Stimulated activated CD8-positive, alpha-beta memory T cell treated with anti-CD3 and anti-CD28 coated beads, Interleukin-4, amount 100 ng/mL, for 4 hours (primary cell): ENCODE results near the gene TRAPPC1.
"Not testable (repeated sequence)": the region's sequence is repeated elsewhere in the genome, so short reads cannot be mapped to it uniquely, and the experiment has no call there.

ENCODE experiments used
- DNase-seq, 2 donors: peaks; one replicate each; pipeline ENCODE4 v3.0.0-alpha.2; 2020; ENCODE audit warnings: low read depth in 2 of 2, low spot score in 1 of 2

TRAPPC1 gene, protein sequence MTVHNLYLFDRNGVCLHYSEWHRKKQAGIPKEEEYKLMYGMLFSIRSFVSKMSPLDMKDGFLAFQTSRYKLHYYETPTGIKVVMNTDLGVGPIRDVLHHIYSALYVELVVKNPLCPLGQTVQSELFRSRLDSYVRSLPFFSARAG

DNA sequence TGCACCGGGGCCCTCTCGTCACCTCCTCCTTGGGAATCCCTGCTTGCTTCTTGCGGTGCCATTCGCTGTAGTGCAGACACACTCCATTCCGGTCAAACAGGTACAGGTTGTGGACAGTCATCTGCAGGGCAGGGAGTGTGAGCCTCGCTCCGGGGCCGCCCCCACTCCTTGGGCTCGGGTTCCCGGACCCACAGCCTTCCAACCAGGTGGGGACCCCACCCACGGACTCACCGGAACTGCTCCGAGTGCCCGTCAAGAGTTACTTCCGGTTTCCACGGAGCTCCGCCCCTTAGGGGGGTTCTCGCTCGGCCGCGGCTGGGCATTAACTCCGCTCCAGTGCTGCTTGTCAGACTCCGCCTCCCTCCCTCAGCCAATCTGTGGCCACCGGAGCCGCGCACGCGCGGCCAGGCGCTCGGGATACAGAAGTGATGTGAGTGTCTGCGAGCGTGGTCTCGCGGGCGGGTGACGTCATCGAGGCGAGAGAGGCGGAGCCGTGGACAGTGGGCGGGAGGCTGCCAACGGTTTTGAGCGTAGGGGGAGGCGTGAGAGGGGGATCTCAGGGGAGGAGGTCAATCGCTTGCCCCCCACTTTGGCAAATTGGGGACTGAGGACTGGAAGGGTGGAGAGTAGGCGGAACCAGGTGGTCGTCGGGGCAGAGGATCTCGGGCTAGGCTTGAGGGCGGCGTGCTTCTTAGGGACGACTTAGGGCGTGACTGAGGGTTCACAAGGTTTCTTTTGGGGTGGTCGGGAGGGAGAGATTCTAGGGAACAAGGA lies at the start of gene TRAPPC1, which contains the start of gene CNTROB:
TSS of gene TRAPPC1 (minus strand) at position 238 of the 774 bp plus-strand sequence. CDS start at position 121, 117 bp downstream.
TSS of gene CNTROB (plus strand) at position 498 of the 774 bp plus-strand sequence. CDS start 874 bp downstream, outside the sequence.
- DNase-seq: peak; percentile 98 to 99

GRCh38 chr17:7977805-7978204 lies 46.1 kb upstream of the TRAPPC1 start:
- DNase-seq: no peak

GRCh38 chr17:7977039-7977438 lies 45.3 kb upstream of the TRAPPC1 start:
- no peak for DNase-seq

DNA sequence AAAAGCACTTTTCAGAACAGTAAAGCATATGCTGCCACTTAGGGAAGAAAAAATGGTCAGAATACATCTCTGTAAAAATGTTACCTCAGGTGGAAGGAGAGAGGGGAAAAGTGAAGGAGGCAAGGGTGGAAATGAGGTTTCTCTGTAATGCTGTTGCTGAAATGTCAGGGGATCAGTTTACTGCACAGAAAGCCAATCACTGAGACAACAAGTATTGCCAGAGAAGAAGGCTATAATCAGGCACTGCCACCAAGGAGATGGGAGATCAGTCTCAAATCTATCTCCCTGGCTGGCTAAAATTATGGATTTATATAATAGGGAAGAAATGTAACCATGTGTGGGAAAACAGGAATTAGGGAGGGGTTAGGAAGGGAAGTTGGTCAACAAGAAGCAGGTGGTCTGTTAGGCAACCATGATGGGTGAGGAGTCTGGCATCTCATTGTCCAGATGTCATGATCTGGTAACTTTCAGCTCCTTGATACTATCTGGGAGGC lies 42.9 kb upstream of the TRAPPC1 start:
- DNase-seq: no peak

DNA sequence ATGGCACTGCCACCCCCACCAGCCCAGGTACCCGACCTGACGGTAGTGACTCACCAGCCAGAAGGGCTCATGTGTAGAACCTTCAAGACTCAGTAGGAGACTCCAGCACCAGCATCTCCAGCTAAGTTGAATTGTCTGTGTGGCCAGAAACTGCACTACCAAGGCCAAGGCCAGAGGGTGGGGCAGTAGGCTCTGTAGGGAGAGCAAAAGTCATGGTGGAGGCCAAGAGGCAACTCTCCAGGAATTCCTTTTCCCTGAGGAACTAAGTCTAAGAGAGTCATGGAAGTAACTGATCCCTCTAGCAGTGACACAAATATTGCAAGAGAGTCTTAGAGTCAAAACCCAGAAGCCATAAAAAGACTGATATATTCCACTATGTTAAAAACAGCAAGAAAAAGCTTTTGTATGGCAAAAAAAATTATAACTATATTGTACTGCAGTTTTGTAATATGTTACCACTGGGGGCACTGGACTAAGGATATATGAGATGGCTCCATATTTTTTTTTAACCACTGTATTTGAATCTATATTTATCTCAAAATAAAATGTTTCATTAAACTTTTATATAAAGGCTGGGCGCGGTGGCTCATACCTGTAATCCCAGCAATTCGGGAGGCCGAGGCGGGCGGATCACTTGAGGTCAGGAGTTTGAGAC lies 40.5 kb upstream of the TRAPPC1 start:
- no peak for DNase-seq

- DNase-seq: no peak
Observed at GRCh38 chr17:7971651-7972050, 39.9 kb upstream of the TRAPPC1 start.

DNA sequence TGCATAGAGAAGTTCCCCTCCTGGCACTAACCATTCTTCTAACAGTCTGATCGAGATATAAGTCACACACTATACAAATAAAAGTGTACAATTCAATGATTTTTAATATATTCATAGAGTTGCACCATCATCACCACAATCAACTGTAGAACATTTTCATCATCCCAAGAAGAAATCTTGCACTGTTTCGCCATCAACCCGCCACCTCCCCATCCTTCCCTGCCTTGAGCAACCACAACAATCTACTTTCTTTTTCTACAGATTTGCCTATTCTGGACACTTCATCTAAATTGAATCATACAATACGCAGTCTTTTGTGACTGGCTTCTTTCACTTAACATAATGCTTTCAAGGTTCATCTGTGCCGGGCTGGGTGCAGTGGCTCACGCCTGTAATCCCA lies 37.7 kb upstream of the TRAPPC1 start:
- no peak for DNase-seq

DNA sequence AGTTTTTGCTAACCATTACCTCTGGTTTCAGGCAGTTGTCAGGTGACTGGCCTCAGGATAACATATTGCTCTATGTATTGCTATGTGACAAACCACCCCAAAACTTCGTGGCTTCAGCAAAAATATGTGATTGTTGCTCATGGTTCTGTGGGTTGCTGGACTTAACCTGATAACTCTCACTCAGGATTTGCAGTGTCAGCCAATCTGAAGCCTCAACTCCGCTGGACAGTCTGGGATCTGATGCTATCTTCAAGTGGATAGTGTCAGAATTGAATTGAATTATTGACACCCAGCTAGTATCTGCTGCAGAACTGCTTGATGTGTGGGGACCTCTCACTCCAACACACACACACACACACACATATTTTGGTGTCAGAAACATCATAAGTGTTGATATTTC lies 36.0 kb upstream of the TRAPPC1 start:
- DNase-seq: no peak

- no peak for DNase-seq
Observed at GRCh38 chr17:7961421-7961820, 29.7 kb upstream of the TRAPPC1 start.

DNA sequence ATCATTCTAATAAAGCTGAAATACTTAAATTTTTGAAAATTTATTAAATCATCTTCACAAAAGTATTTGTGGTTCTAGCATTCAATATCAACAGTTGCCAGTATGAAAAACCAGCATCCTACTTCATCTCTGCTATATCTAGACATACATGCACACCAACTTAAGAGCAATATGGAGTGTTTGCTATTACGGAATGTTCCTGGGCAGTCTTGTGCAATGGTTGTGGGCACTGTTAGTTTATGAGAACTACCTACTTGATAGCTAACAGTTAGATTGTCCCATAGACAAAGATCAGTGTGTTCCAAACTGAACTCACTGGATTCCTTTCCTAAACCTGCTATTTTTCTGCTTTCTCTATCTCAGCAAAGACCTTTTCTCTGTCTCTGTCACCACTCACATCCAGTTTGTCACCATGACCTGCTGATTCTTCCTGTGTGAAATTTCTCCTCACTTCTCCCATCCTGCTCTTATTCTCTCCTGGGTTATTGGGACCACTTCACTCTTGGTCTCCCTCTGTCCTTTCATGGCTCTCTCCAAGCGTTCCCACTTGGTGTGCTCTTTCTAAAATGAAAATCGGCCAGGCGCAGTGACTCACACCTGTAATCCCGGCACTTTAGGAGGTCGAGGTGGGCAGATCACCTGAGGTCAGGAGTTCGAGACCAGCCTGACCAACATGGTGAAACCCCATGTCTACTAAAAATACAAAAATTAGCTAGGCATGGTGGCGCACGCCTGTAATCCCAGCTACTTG lies 27.9 kb upstream of the TRAPPC1 start:
- DNase-seq: no peak

GRCh38 chr17:7956228-7956965 lies 24.7 kb upstream of the TRAPPC1 start:
- DNase-seq: no peak

DNA sequence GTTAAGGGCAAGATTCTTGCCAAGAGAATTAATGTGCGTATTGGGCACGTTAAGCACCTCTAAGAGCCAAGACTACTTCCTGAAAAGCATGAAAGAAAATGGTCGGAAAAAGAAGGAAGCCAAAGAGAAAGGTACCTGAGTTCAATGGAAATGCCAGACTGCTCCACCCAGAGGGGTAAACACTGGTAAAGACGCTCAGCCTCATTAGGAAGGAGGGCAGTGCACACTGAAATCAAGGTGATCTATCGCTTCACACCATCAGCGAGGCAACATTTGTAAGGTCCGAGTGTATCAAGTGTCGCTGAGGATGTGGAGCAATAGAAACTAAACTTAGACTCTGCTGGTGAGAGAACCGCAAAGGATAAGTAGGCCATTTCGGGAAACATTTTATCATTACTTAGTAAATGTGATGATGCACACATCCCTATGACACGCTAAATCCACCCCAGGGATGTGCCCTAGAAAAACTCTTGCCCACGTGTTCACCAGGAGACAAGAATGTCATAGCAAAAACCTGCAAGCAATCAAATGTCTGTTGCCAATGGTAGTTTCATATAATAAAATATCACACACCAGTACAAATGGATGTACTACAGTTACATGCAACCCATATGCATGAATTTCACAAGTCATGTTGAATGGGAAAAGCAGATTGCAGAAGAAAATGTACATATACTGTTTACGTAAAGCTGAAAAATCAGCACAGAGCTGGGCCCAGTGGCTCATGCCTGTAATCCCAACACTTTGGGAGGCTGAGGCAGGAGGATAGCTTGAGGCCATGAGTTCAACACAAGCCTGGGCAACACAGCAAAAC lies 23.9 kb upstream of the TRAPPC1 start:
- no peak for DNase-seq

GRCh38 chr17:7953266-7953665 lies 21.5 kb upstream of the TRAPPC1 start:
- DNase-seq: not testable (repeated sequence)

- no peak for DNase-seq
Observed at GRCh38 chr17:7951143-7951792, 19.5 kb upstream of the TRAPPC1 start.

GRCh38 chr17:7950578-7950977 lies 18.8 kb upstream of the TRAPPC1 start:
- DNase-seq: no peak

GRCh38 chr17:7947651-7948050 lies 15.9 kb upstream of the TRAPPC1 start:
- no peak for DNase-seq

- DNase-seq: no peak
Observed at GRCh38 chr17:7946441-7946840, 14.7 kb upstream of the TRAPPC1 start.

- no peak for DNase-seq
Observed at GRCh38 chr17:7945651-7946050, 13.9 kb upstream of the TRAPPC1 start.

- no peak for DNase-seq
Observed at GRCh38 chr17:7944326-7944725, 12.6 kb upstream of the TRAPPC1 start.
